GM21576 (cell line): ENCODE results near the gene CNTD1.
A peak's percentile ranks its signal among the peaks of the same experiment; 100 is the strongest.
"Not testable (repeated sequence)": the region's sequence is repeated elsewhere in the genome, so short reads cannot be mapped to it uniquely, and the experiment has no call there.

ENCODE experiments used
- ATAC-seq: cut with Tn5 transposase; IDR thresholded peaks from one replicate; pipeline ENCODE4 v1.9.1; 2021; ENCODE audit warnings: mild to moderate bottlenecking, moderate library complexity; ENCODE audit not compliant: unreplicated experiment

CNTD1 gene

GRCh38 chr17:42798383-42799380 lies at the start of gene CNTD1, which contains the start of gene COA3:
CNTD1 (plus strand) TSS chr17:42798861; CDS start chr17:42799068, 207 bp downstream.
COA3 (minus strand) TSS chr17:42798704; CDS start chr17:42798681, 23 bp downstream.
- ATAC-seq = peak; percentile 70

GRCh38 chr17:42748908-42749798 lies 49.5 kb upstream of the CNTD1 start:
- ATAC-seq = no peak

- ATAC-seq = no peak
Measured at GRCh38 chr17:42750739-42751344, 47.8 kb upstream of the CNTD1 start.

GRCh38 chr17:42751628-42752027 lies 47.0 kb upstream of the CNTD1 start:
- no peak for ATAC-seq

GRCh38 chr17:42754782-42755181 lies 43.9 kb upstream of the CNTD1 start:
- ATAC-seq = no peak

- ATAC-seq = peak; percentile 83
Measured at GRCh38 chr17:42759982-42760651, 38.5 kb upstream of the CNTD1 start.

- no peak for ATAC-seq
Measured at GRCh38 chr17:42760652-42761581, 37.7 kb upstream of the CNTD1 start, which contains the start of gene RAMP2. RAMP2 (plus strand) TSS chr17:42761227; CDS start chr17:42761262, 35 bp downstream.

- ATAC-seq = no peak
Measured at GRCh38 chr17:42761638-42762037, 37.0 kb upstream of the CNTD1 start.

- ATAC-seq = no peak
Measured at GRCh38 chr17:42766124-42766523, 32.5 kb upstream of the CNTD1 start.

- no peak for ATAC-seq
Measured at GRCh38 chr17:42767512-42767911, 31.1 kb upstream of the CNTD1 start.

- ATAC-seq = not testable (repeated sequence)
Measured at GRCh38 chr17:42768006-42768405, 30.7 kb upstream of the CNTD1 start.

GRCh38 chr17:42769964-42770363 lies 28.7 kb upstream of the CNTD1 start:
- not testable (repeated sequence) for ATAC-seq

GRCh38 chr17:42772945-42773289 lies 25.7 kb upstream of the CNTD1 start:
- no peak for ATAC-seq

- ATAC-seq = no peak
Measured at GRCh38 chr17:42773290-42774035, 25.2 kb upstream of the CNTD1 start, which contains the start of gene VPS25. VPS25 (plus strand) TSS chr17:42773449; CDS start chr17:42773476, 27 bp downstream.

- no peak for ATAC-seq
Measured at GRCh38 chr17:42774066-42774745, 24.5 kb upstream of the CNTD1 start.

GRCh38 chr17:42775534-42776098 lies 23.0 kb upstream of the CNTD1 start:
- ATAC-seq = no peak

GRCh38 chr17:42778570-42778969 lies 20.1 kb upstream of the CNTD1 start:
- no peak for ATAC-seq
